Endodermal cell (in vitro differentiated cells): ENCODE measurements around the gene HS1BP3. TPM values are rescaled to one million over a fixed set of nuclear protein-coding genes. Genes with fewer than 3 reads are reported as not detected.

Experiments used
- DNase-seq: peaks from one replicate; pipeline ENCODE4 v3.0.0-alpha.2; 2017
- H3K27ac ChIP-seq: 2 replicates; pipeline ENCODE4 v1.5.1; 2013; ENCODE audit warnings: mild to moderate bottlenecking, low read depth, low read length, moderate library complexity
- H3K27me3 ChIP-seq: 2 replicates; pipeline ENCODE4 v1.6.1; 2013; ENCODE audit warnings: mild to moderate bottlenecking, low read length, moderate library complexity; ENCODE audit not compliant: insufficient read depth, control insufficient read depth, poor library complexity, severe bottlenecking
- H3K36me3 ChIP-seq: 2 replicates; pipeline ENCODE4 v1.7.0; 2013; ENCODE audit warnings: mild to moderate bottlenecking, low read length, moderate library complexity; ENCODE audit not compliant: control insufficient read depth, insufficient read depth
- H3K4me1 ChIP-seq: one replicate; pipeline ENCODE4 v1.7.0; 2013; ENCODE audit warnings: low read length; ENCODE audit not compliant: control insufficient read depth, insufficient read depth
- H3K4me3 ChIP-seq: 2 replicates; pipeline ENCODE4 v1.5.1; 2013; ENCODE audit warnings: mild to moderate bottlenecking, low read length, moderate library complexity
- H3K9ac ChIP-seq: 2 replicates; pipeline ENCODE4 v1.6.1; 2013; ENCODE audit warnings: mild to moderate bottlenecking, low read length, moderate library complexity; ENCODE audit not compliant: poor library complexity, severe bottlenecking; ENCODE audit errors: extremely low read depth
- H3K9me3 ChIP-seq: 2 replicates; pipeline ENCODE4 v1.6.1; 2013; ENCODE audit warnings: mild to moderate bottlenecking, low read length, moderate library complexity; ENCODE audit not compliant: control insufficient read depth
- H3K27ac Mint-ChIP-seq: 2 replicates; pipeline ENCODE4 v1.8.0; 2020; ENCODE audit warnings: mixed read lengths
- H3K27me3 Mint-ChIP-seq: 2 replicates; pipeline ENCODE4 v1.8.0; 2021; ENCODE audit warnings: mild to moderate bottlenecking, mixed read lengths; ENCODE audit not compliant: insufficient read depth
- H3K36me3 Mint-ChIP-seq: 2 replicates; pipeline ENCODE4 v1.8.0; 2020; ENCODE audit warnings: low read depth, mixed read lengths
- H3K4me1 Mint-ChIP-seq: 2 replicates; pipeline ENCODE4 v1.8.0; 2020; ENCODE audit warnings: mixed read lengths
- H3K4me3 Mint-ChIP-seq: 2 replicates; pipeline ENCODE4 v1.8.0; 2020; ENCODE audit warnings: mild to moderate bottlenecking, moderate library complexity, mixed read lengths
- H3K9me3 Mint-ChIP-seq: 2 replicates; pipeline ENCODE4 v1.8.0; 2020; ENCODE audit warnings: mild to moderate bottlenecking, mixed read lengths
- WGBS, 2 experiments: methylation state at CpG; one replicate each; pipeline versions ENCODE4 v1.1.5 to v1.1.7; 2013; ENCODE audit warnings: missing lambda C conversion rate in 2 of 2, mixed read lengths in 1 of 2; ENCODE audit not compliant: insufficient coverage in 1 of 2, insufficient read length in 1 of 2; 5-methylcytosine and 5-hydroxymethylcytosine counted together
- total RNA-seq, 2 donors: library from RNA; stranded (reverse); fragmentation: NEBNext Ultra II Directional in 1 of 2; extraction: Animal tissue kit (Norgen Biotek cat#: 25700) in 1 of 2; gene quantifications; 2 replicates in 1 of 2; 3 replicates in 1 of 2; pipeline ENCODE4 v1.2.1, GENCODE V29; 2021
- TF ChIP-seq, protein P1 (sequence below): fragments of 200-600 bp; sonication (generic); conservative IDR thresholded peaks from 2 replicates; pipeline ENCODE4 v1.5.0; 2021; ENCODE audit warnings: antibody characterized with exemption, mild to moderate bottlenecking

HS1BP3 gene
- total RNA-seq, 2 donors from 2014 or later, result 23.0 to 26.2 TPM

DNA sequence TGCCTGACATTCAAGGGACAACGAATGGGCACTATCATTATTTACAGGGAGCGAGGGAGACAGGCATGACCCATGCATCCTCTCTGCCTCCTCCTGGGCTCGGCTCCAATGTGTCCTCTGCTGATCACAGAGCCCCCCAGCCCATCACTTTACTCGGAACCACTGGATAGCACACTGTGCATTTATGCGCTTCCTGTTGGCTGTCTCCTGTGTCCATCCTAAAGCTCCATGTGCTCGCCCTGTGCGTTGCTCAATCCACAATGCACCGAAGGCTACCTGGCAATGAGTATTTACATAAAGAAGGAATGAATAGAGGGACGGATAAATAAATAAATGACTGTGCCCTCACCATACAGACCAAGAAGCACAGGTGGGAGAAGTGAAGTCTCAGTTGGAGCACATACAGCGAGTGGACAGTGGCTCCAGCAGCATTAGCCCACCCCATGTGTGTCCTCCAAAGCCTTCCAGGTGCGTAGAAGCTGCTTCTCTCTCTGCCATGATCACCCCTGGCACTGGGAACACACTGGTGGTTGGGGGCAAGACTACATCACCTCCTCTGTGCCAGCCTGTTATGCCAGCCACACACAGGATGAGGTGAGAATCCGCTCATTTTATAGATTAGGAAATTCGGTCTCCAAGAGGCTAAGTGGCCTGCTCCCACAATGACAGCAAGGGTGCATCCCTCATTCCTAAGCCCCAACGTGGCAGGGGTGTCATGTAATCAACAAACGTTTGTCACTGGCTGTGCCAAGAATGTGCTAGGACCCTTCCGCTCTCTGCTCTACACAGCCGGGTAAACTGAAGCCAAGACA, 13.7 kb upstream of the HS1BP3 start:
- H3K36me3 Mint-ChIP-seq, result no peaks in the 10 kb centered on the region
- peak; percentile 57 for DNase-seq
- 39 to 40% methylated on average over 10 to 17 of the region's 17 CpGs for WGBS, 2 experiments
- no peak overlapping the region for H3K27ac Mint-ChIP-seq
- Histone ChIP-seq H3K9ac (no peak overlapping the region), H3K27ac (no peak overlapping the region), H3K9me3 (no peaks in the 10 kb centered on the region), H3K27me3 (peaks cover 91% of the 10 kb centered on the region), H3K4me1 (no peaks in the 10 kb centered on the region), H3K36me3 (no peaks in the 10 kb centered on the region), H3K4me3 (no peak overlapping the region)
- H3K4me1 Mint-ChIP-seq, result peaks cover 2% of the 10 kb centered on the region
- H3K27me3 Mint-ChIP-seq, result peaks cover 91% of the 10 kb centered on the region
- H3K4me3 Mint-ChIP-seq, result no peak overlapping the region
- TF ChIP-seq, protein P1, sequence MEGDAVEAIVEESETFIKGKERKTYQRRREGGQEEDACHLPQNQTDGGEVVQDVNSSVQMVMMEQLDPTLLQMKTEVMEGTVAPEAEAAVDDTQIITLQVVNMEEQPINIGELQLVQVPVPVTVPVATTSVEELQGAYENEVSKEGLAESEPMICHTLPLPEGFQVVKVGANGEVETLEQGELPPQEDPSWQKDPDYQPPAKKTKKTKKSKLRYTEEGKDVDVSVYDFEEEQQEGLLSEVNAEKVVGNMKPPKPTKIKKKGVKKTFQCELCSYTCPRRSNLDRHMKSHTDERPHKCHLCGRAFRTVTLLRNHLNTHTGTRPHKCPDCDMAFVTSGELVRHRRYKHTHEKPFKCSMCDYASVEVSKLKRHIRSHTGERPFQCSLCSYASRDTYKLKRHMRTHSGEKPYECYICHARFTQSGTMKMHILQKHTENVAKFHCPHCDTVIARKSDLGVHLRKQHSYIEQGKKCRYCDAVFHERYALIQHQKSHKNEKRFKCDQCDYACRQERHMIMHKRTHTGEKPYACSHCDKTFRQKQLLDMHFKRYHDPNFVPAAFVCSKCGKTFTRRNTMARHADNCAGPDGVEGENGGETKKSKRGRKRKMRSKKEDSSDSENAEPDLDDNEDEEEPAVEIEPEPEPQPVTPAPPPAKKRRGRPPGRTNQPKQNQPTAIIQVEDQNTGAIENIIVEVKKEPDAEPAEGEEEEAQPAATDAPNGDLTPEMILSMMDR, result no peak
- H3K9me3 Mint-ChIP-seq, result peaks cover 1% of the 10 kb centered on the region

DNA sequence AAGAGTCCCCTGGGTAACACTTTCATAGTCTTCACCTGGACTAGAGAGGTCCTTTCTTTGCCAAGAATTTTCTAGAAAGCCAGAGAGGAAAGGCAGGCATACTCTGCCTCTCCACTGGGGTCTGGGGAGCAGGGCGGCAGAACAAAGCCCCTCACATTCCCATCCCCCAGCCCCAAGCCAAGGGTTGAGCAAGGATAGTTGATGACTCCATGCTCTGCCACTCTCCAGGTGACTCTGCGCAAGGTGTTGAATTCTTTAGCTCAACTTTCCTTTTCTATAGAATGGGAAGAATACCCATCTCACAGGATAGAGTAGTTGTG, 13.1 kb upstream of the HS1BP3 start:
- TF ChIP-seq, protein P1, result no peak
- no peaks in the 10 kb centered on the region for H3K9me3 Mint-ChIP-seq
- no peak overlapping the region for H3K9ac ChIP-seq
- no peaks in the 10 kb centered on the region for H3K4me1 ChIP-seq
- no peak overlapping the region for H3K27ac Mint-ChIP-seq
- H3K9me3 ChIP-seq, result no peaks in the 10 kb centered on the region
- H3K27ac ChIP-seq, result no peak overlapping the region
- peaks cover 90% of the 10 kb centered on the region for H3K27me3 Mint-ChIP-seq
- H3K4me1 Mint-ChIP-seq, result peaks cover 2% of the 10 kb centered on the region
- H3K36me3 ChIP-seq, result no peaks in the 10 kb centered on the region
- no peak for DNase-seq
- H3K36me3 Mint-ChIP-seq, result no peaks in the 10 kb centered on the region
- no peak overlapping the region for H3K4me3 Mint-ChIP-seq
- no peak overlapping the region for H3K4me3 ChIP-seq
- whole genome bisulfite sequencing, 2 experiments, result 41% methylated on average over 2 of the region's 2 CpGs; no CpG with 5 or more reads in 1 of the 2 experiments
- peaks cover 91% of the 10 kb centered on the region for H3K27me3 ChIP-seq

DNA sequence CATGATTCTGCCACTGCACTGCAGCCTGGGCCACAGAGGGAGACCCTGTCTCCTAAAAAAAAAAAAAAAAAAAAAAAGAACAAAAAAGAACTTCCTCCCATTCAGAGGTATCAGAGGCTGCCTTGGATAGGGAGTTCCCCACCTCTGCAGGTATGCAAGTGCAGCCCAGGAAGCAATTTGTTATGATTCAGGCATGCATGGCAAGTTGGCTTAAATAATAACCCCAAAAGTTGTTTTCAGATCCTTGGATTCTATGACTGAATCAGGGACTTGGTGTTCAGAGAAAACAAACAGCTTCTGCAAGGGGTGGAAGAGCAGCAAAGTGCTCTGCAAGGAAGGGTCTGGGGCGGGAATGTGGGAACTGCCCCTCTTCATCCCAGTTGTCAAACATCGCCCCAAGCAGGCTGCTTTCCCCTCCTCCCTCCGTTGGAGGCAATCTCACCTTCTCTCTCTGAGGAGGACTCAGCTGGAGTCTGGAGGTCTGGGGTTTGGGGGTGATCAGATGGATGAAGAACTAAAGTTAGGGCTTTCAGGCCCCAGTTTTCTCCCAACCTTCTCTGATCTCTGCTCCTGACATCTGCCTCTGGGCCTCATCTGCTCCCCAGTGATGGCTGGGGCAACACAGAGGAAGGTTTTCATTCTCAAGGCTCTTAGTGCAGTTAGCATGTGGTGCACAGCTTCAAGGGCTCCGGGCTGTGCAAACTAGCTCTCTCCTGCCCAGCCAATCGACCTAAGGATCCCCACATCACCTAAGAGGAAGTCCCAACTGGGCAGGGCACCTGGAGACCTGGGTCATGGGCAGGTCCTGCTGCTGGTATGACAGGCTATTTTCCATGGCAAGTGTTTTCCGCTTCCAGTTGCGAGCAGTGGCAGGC, 12.5 kb upstream of the HS1BP3 start:
- Mint-ChIP-seq H3K27ac (no peak overlapping the region), H3K27me3 (peaks cover 89% of the 10 kb centered on the region)
- 41 to 58% methylated on average over 4 to 7 of the region's 7 CpGs for WGBS, 2 experiments

More for the DNA sequence above, 12.5 kb upstream of the HS1BP3 start:
- TF ChIP-seq, protein P1, result no peak
- no peak overlapping the region for H3K27ac ChIP-seq
- H3K9ac ChIP-seq, result no peak overlapping the region
- peaks cover 89% of the 10 kb centered on the region for H3K27me3 ChIP-seq
- H3K36me3 ChIP-seq, result no peaks in the 10 kb centered on the region
- H3K4me1 ChIP-seq, result no peaks in the 10 kb centered on the region
- Mint-ChIP-seq H3K36me3 (no peaks in the 10 kb centered on the region), H3K4me3 (no peak overlapping the region), H3K4me1 (peaks cover 2% of the 10 kb centered on the region), H3K9me3 (no peaks in the 10 kb centered on the region)
- DNase-seq, result peak; percentile 49
- H3K4me3 ChIP-seq, result no peak overlapping the region
- H3K9me3 ChIP-seq, result no peaks in the 10 kb centered on the region
